Vagina (tissue), 2 donors: Measurements from ENCODE around the gene RPL13A. TPM values are rescaled to one million over a fixed set of nuclear protein-coding genes. Genes with fewer than 3 reads are reported as not detected.

Source experiments
- DNase-seq, 2 donors: peaks; one replicate each; pipeline ENCODE4 v3.0.0-alpha.2; 2017; ENCODE audit errors: extremely low spot score in 2 of 2
- H3K27ac ChIP-seq: fragments of 200-600 bp; sonication (generic); one replicate; pipeline ENCODE4 v1.5.1; 2019
- H3K27me3 ChIP-seq: fragments of 200-600 bp; sonication (generic); one replicate; pipeline ENCODE4 v1.5.1; 2019
- H3K36me3 ChIP-seq, 2 donors: fragments of 200-600 bp; sonication (generic); one replicate each; pipeline ENCODE4 v1.5.1; 2017 to 2019
- H3K4me1 ChIP-seq: fragments of 200-600 bp; sonication (generic); one replicate; pipeline ENCODE4 v1.5.1; 2019
- H3K4me3 ChIP-seq, 2 donors: fragments of 200-600 bp; sonication (generic); 1 replicate in 1 of 2; 2 replicates in 1 of 2; pipeline ENCODE4 v1.5.1; 2016 to 2019
- H3K9me3 ChIP-seq: fragments of 200-600 bp; sonication (generic); one replicate; pipeline ENCODE4 v1.5.1; 2019
- CTCF ChIP-seq, 3 experiments: fragments of 450-650 bp in 2 of 3; fragments of 200-600 bp in 1 of 3; sonication (generic) in 1 of 3; IDR thresholded peaks; one replicate each; pipeline ENCODE4 v1.5.1; 2017 to 2019; ENCODE audit warnings: antibody characterized with exemption in 3 of 3, mild to moderate bottlenecking in 2 of 3, moderate library complexity in 2 of 3
- POLR2A ChIP-seq, 2 donors: fragments of 450-650 bp; IDR thresholded peaks; one replicate each; pipeline ENCODE4 v1.6.1; 2017; ENCODE audit warnings: antibody characterized with exemption in 2 of 2, mild to moderate bottlenecking in 2 of 2, moderate library complexity in 2 of 2
- POLR2AphosphoS5 ChIP-seq, 2 donors: sonication (generic); formaldehyde crosslinking; IDR thresholded peaks; one replicate each; pipeline ENCODE4 v1.9.0; 2017; ENCODE audit warnings: antibody characterized with exemption in 2 of 2, mild to moderate bottlenecking in 2 of 2, low read depth in 1 of 2; ENCODE audit not compliant: insufficient read depth in 1 of 2
- intact Hi-C: fragments of 100-400 bp; cut with DNase I; formaldehyde crosslinking; loops from one replicate; pipeline ENCODE4 v1.15.1; 2023
- microRNA counts, 2 donors: library from miRNA; unstranded; fragments of <30 nt; microRNA quantifications; one replicate each; lab custom pipeline; 2016 to 2017
- microRNA-seq: library from miRNA; unstranded; fragments of <30 nt; microRNA quantifications from one replicate; pipeline ENCODE4, GENCODE V29; 2017; ENCODE audit warnings: borderline number of aligned reads, borderline replicate concordance
- small RNA-seq: library from RNA; depleted of rRNA; stranded (forward); fragments of <200 nt; gene quantifications from one replicate; pipeline ENCODE3, GENCODE V24; 2016
- total RNA-seq: library from RNA; depleted of rRNA; stranded (reverse); fragments of >200 nt; gene quantifications from one replicate; pipeline ENCODE4 v1.2.3, GENCODE V29; 2016

The RPL13A gene
- total RNA-seq, 1 donor from 2014 or later, result 3,900 TPM

GRCh38 chr19:49533551-49534488 is 46.4 kb downstream of the RPL13A start:
- Histone ChIP-seq H3K27ac (peak overlapping the region; percentile 9), H3K36me3 (peaks cover 0 to 15% of the 10 kb centered on the region in 2 donors), H3K4me1 (peaks cover 20% of the 10 kb centered on the region), H3K4me3 (peak overlapping the region; percentile 46 to 67), H3K27me3 (no peaks in the 10 kb centered on the region), H3K9me3 (no peaks in the 10 kb centered on the region)
- intact Hi-C loops, result no loop called here
- TF ChIP-seq POLR2A (IDR thresholded peaks at IDR 0.05) (no peak), POLR2AphosphoS5 (IDR thresholded peaks at IDR 0.05; ENCODE audit: insufficient read depth in 1 of 2, low read depth in 1 of 2) (peak in 1 of 2 donors; percentile 51)
- no peak for DNase-seq

DNA sequence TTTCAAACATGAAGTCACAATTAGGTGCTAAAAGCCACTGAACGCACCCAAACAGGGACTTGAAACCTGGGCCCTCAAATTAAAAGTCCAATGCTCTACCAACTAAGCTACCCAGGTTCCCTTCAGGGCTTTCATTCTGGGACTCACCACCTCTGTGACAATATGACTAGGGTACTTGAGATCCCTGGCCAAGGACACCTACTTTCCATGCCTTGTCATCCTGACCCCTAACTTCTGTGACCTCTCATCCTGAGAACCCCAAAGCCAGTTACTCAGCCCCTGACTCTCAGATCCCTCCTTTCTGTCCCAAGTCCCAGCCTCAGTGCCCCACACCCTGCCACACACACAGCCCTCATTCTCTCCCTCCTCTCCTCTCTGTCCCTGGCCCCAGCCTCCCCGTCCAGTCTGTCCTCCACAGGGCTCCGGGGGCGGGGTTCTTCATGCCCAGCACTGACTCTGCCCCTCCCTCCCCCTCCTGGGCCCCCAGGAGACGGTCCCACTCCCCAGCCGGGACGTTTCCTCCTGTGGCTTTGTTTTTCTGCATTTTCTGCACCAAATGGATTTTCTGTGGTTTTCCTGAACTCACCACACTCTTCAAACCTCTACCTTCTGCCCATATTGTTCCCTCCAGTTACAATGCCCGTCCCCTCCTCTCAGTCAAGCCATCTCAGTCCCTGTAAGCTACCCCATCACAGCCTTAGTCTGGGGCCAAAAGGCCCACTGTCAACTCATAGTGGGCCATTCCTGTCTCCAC is 47.4 kb downstream of the RPL13A start:
- TF ChIP-seq POLR2AphosphoS5 (IDR thresholded peaks at IDR 0.05; ENCODE audit: insufficient read depth in 1 of 2, low read depth in 1 of 2) (no peak), POLR2A (IDR thresholded peaks at IDR 0.05) (no peak), CTCF (IDR thresholded peaks at IDR 0.05) (no peak)
- Histone ChIP-seq H3K4me3 (peak overlapping the region in 1 of 2 donors; percentile 46), H3K27me3 (no peaks in the 10 kb centered on the region), H3K27ac (no peak overlapping the region), H3K36me3 (peaks cover 0 to 15% of the 10 kb centered on the region in 2 donors), H3K4me1 (peaks cover 20% of the 10 kb centered on the region), H3K9me3 (no peaks in the 10 kb centered on the region)
- intact Hi-C loops, result no loop called here
- no peak for DNase-seq

DNA sequence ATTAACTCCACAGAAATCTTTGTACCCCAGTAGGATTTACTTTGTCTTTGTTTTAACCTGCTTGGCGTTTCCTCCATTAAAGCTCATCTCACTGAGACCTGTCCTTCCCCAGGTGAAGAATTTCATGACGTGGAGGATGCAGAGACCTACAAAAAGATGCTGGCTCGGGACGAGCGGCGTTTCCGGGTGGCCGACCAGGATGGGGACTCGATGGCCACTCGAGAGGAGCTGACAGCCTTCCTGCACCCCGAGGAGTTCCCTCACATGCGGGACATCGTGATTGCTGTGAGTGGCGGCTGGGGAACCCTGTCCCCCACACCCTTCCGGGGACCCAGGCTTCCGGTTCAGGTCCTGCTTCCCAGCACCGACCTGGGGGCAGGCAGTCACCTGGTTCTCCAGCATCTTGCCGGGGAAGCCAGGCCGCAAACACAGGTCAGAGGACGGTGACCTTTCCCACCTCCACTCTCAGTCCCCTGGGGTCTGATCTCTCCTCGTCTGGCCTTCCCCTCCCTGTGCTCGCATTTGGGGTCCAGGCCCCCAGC is 49.6 kb downstream of the RPL13A start:
- H3K27ac ChIP-seq, result no peak overlapping the region
- H3K36me3 ChIP-seq, result peaks cover 0 to 15% of the 10 kb centered on the region in 2 donors
- intact Hi-C loops, result no loop called here
- H3K9me3 ChIP-seq, result no peaks in the 10 kb centered on the region
- peaks cover 20% of the 10 kb centered on the region for H3K4me1 ChIP-seq
- H3K27me3 ChIP-seq, result no peaks in the 10 kb centered on the region
- H3K4me3 ChIP-seq, result no peak overlapping the region
- TF ChIP-seq POLR2A (IDR thresholded peaks at IDR 0.05), result no peak
- DNase-seq, result no peak

GRCh38 chr19:49538643-49539042 is 51.2 kb downstream of the RPL13A start:
- Histone ChIP-seq H3K4me3 (no peak overlapping the region), H3K27me3 (no peaks in the 10 kb centered on the region), H3K27ac (no peak overlapping the region), H3K36me3 (peaks cover 0 to 15% of the 10 kb centered on the region in 2 donors), H3K4me1 (peaks cover 11% of the 10 kb centered on the region), H3K9me3 (no peaks in the 10 kb centered on the region)
- intact Hi-C loops, result no loop called here
- TF ChIP-seq CTCF (IDR thresholded peaks at IDR 0.05) (no peak), POLR2AphosphoS5 (IDR thresholded peaks at IDR 0.05; ENCODE audit: insufficient read depth in 1 of 2, low read depth in 1 of 2) (no peak), POLR2A (IDR thresholded peaks at IDR 0.05) (no peak)
- DNase-seq, result no peak

- no peak for TF ChIP-seq POLR2AphosphoS5 (IDR thresholded peaks at IDR 0.05; ENCODE audit: insufficient read depth in 1 of 2, low read depth in 1 of 2)
- TF ChIP-seq CTCF (IDR thresholded peaks at IDR 0.05), result no peak
- no peak for TF ChIP-seq POLR2A (IDR thresholded peaks at IDR 0.05)
- H3K9me3 ChIP-seq, result no peaks in the 10 kb centered on the region
- H3K36me3 ChIP-seq, result peaks cover 0 to 15% of the 10 kb centered on the region in 2 donors
- H3K27me3 ChIP-seq, result no peaks in the 10 kb centered on the region
- intact Hi-C loops, result no loop called here
- peaks cover 6% of the 10 kb centered on the region for H3K4me1 ChIP-seq
- H3K4me3 ChIP-seq, result no peak overlapping the region
- no peak overlapping the region for H3K27ac ChIP-seq
- no peak for DNase-seq
Observed at GRCh38 chr19:49539192-49539952, 52.0 kb downstream of the RPL13A start.

MicroRNA genes within 50 kb of the gene (microRNA counts, 767-probe panel; counts per million panel counts)
- 7,725 to 7,929 counts per million in 2 donors for microRNA hsa-miR-150-5p (lab: Ali Mortazavi, UCI)

Small RNA genes within 50 kb of the gene (microRNA-seq; reads per million reads assigned to microRNA genes)
- 788 reads per million, percentile 74 among the genes with 10 or more reads in this experiment for gene MIR150

Small RNA genes within 50 kb of the gene (small RNA-seq; reads per million reads assigned to genes)
- not detected for gene COX6CP7
- gene MIR150, result 70.0 reads per million, percentile 97 among the genes with 10 or more reads in this experiment
- gene SNORD32A, result not detected
- not detected for gene SNORD33
- not detected for gene SNORD34
- not detected for gene SNORD35A
- gene SNORD35B, result not detected

Other genes with a start within 250 kb of the RPL13A start
- gene SLC6A16, start 162.4 kb upstream of the RPL13A start, total RNA-seq, result 2.5 TPM
- gene CD37, start 152.2 kb upstream of the RPL13A start, total RNA-seq, result 22.1 TPM
- gene TEAD2, start 125.2 kb upstream of the RPL13A start, total RNA-seq, result 20.4 TPM
- gene DKKL1, start 123.7 kb upstream of the RPL13A start, total RNA-seq, result not detected
- gene KASH5, start 99.4 kb upstream of the RPL13A start, total RNA-seq, result not detected
- not detected for gene PTH2, start 64.2 kb upstream of the RPL13A start, total RNA-seq
- not detected for gene GFY, start 62.2 kb upstream of the RPL13A start, total RNA-seq
- 0.74 TPM for gene SLC17A7, start 46.1 kb upstream of the RPL13A start, total RNA-seq
- gene PIH1D1, start 35.8 kb upstream of the RPL13A start, total RNA-seq, result 96.3 TPM
- gene ALDH16A1, start 34.4 kb upstream of the RPL13A start, total RNA-seq, result 29.5 TPM
- 10.1 TPM for gene FLT3LG, start 13.4 kb upstream of the RPL13A start, total RNA-seq
- 4,897 TPM for gene RPS11, start 8.8 kb downstream of the RPL13A start, total RNA-seq
- 166 TPM for gene FCGRT, start 25.1 kb downstream of the RPL13A start, total RNA-seq
- 22.6 TPM for gene RCN3, start 40.4 kb downstream of the RPL13A start, total RNA-seq
- 72.2 TPM for gene NOSIP, start 92.9 kb downstream of the RPL13A start, total RNA-seq
- 5.4 TPM for gene PRRG2, start 93.7 kb downstream of the RPL13A start, total RNA-seq
- gene PRR12, start 103.6 kb downstream of the RPL13A start, total RNA-seq, result 15.5 TPM
- 112 TPM for gene RRAS, start 152.5 kb downstream of the RPL13A start, total RNA-seq
- gene SCAF1, start 154.6 kb downstream of the RPL13A start, total RNA-seq, result 20.4 TPM
- 59.4 TPM for gene IRF3, start 178.2 kb downstream of the RPL13A start, total RNA-seq
- gene BCL2L12, start 178.3 kb downstream of the RPL13A start, total RNA-seq, result 14.7 TPM
- 156 TPM for gene PRMT1, start 189.7 kb downstream of the RPL13A start, total RNA-seq
- 2.7 TPM for gene ADM5, start 202.0 kb downstream of the RPL13A start, total RNA-seq
- gene CPT1C, start 203.5 kb downstream of the RPL13A start, total RNA-seq, result 12.3 TPM